Suprapubic skin (tissue), 3 donors: ENCODE measurements around the gene CYP46A1.

ENCODE experiments used
- CTCF ChIP-seq, 2 donors: fragments of 200-600 bp in 1 of 2; fragments of 450-650 bp in 1 of 2; sonication (generic) in 1 of 2; IDR thresholded peaks; one replicate each; pipeline ENCODE4 v1.5.1; 2016 to 2019; ENCODE audit warnings: antibody characterized with exemption in 2 of 2, mild to moderate bottlenecking in 1 of 2, moderate library complexity in 1 of 2
- EP300 ChIP-seq: sonication (generic); formaldehyde crosslinking; IDR thresholded peaks from one replicate; pipeline ENCODE4 v1.6.1; 2017; ENCODE audit warnings: antibody characterized with exemption
- POLR2A ChIP-seq, 2 donors: fragments of 450-650 bp; IDR thresholded peaks; one replicate each; pipeline ENCODE4 v1.6.1; 2017; ENCODE audit warnings: antibody characterized with exemption in 2 of 2, mild to moderate bottlenecking in 2 of 2, moderate library complexity in 2 of 2

- TF ChIP-seq EP300 (no peak), CTCF (IDR thresholded peaks at IDR 0.05) (no peak), POLR2A (IDR thresholded peaks at IDR 0.05) (no peak)
Measured at GRCh38 chr14:99645545-99646505, 38.3 kb upstream of the CYP46A1 start.
